ENCODE data around the gene MEI1.

Gene MEI1

DNA sequence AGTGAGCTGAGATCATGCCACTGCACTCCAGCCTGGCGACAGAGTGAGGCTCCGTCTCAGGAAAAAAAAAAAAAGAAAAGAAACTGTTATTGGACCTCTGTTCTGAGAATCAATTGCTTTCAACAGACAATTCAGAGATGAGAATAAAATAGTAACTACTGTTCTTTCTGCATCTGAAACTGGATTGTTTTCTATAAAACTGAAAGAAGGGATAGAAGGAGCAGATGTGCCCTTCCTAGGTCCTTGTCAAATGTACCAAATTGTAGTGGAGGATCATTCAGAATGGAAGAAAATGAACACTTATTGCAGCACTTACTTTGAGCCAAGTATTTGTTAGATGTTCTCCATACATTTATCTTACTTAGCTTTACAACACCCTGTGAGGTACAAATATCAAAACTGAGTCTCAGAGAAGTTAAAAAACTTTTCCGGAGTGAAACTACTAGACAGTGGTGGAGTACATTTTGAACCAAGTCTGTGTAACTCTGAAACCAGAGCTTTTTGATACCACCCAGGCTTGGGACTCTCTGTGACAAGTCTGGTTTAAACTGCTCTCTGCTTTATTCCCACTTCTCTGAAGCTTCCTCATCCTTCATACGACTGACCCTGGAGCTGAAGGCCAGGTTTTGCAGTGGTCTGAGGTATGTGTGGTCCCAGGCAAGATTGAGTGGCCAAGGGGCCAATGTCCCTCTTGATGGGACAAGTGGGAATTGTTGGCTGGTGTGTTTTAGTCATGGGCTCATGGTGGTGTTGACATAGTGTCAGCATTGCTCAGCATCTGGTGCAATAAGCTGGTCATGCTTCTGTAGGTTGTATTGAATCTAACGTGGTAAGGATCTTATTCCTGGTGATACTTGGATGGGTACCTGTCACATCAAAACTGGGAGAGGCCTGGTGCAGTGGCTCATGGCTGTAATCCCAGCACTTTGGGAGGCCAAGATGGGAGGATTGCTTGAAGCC is 53.0 kb downstream of the MEI1 start:
- no peak overlapping the region for H3K9ac ChIP-seq (ENCODE audit: low read depth, low read length, poor library complexity)

DNA sequence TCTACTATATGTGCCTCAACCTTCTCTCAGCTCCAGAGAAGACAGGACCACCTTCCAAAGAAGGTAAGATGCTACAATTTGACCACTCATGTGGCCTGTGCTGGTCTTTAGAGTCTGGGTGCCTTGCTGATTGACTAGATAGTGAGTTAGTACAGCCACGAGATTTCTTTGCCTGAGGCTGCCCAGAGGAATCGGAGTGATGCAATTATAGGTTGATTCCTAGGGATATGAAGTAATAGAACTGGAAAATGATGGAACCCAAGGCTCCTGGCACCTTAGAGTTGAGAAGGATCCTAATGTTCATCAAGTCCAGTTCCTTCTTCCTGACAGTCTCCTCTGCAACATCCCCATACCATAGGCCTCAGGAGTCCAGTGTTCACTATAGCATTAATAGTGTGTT is 54.7 kb downstream of the MEI1 start:
- Histone ChIP-seq H4K8ac (ENCODE audit: low read depth, low read length) (no peak overlapping the region), H3K9ac (ENCODE audit: low read depth, low read length, poor library complexity) (no peak overlapping the region), H3K79me1 (ENCODE audit: low read depth, low read length) (no peaks in the 10 kb centered on the region), H3K4me2 (ENCODE audit: insufficient read depth, low read length, poor library complexity, severe bottlenecking) (no peak overlapping the region), H2BK12ac (ENCODE audit: low read length) (no peak overlapping the region), H4K91ac (ENCODE audit: low read depth, low read length, poor library complexity) (no peak overlapping the region), H2BK120ac (ENCODE audit: low read depth, low read length) (no peak overlapping the region), H3K4me3 (ENCODE audit: low read length in 2 of 2) (no peak overlapping the region), H3K18ac (ENCODE audit: low read length) (no peak overlapping the region), H3K14ac (ENCODE audit: low read length) (no peak overlapping the region), H2BK15ac (ENCODE audit: low read length) (no peak overlapping the region), H3K4me1 (ENCODE audit: control insufficient read depth in 2 of 2, insufficient read depth in 1 of 2, low read depth in 1 of 2, low read length in 2 of 2) (peaks cover 0 to 4% of the 10 kb centered on the region in 2 donors), H2BK5ac (ENCODE audit: low read length) (no peak overlapping the region), H3K4ac (ENCODE audit: low read length) (no peak overlapping the region), H3K27ac (replicated peaks; ENCODE audit: low read length) (no peak overlapping the region), H2AK5ac (ENCODE audit: low read depth, low read length) (no peak overlapping the region), H3K27me3 (ENCODE audit: control insufficient read depth in 3 of 3, insufficient read depth in 3 of 3, low read depth in 1 of 3, low read length in 3 of 3) (peaks cover 0 to 27% (median 0%) of the 10 kb centered on the region in 3 experiments), H2AFZ (ENCODE audit: low read length) (no peak overlapping the region), H3K36me3 (replicated peaks in 1 of 2; ENCODE audit: control insufficient read depth in 2 of 2, insufficient read depth in 2 of 2, low read length in 2 of 2) (no peaks in the 10 kb centered on the region), H3K9me3 (replicated peaks in 1 of 2; ENCODE audit: control insufficient read depth in 2 of 2, insufficient read depth in 1 of 2, low read depth in 1 of 2, low read length in 2 of 2) (no peaks in the 10 kb centered on the region), H3K23ac (ENCODE audit: low read depth, low read length, poor library complexity) (no peak overlapping the region)
- no CpG with 5 or more reads among the region's 2 CpGs for WGBS, 2 donors (ENCODE audit: extremely low coverage in 2 of 2, insufficient read length in 2 of 2, insufficient replicate concordance in 1 of 2)
- DNase-seq (ENCODE audit: low spot score), result no peak

More for the DNA sequence above, 53.0 kb downstream of the MEI1 start:
- no peak overlapping the region for H3K4me3 ChIP-seq (ENCODE audit: low read length in 2 of 2)
- no peak for DNase-seq (ENCODE audit: low spot score)
- no peak overlapping the region for H2AK5ac ChIP-seq (ENCODE audit: low read depth, low read length)
- H3K23ac ChIP-seq (ENCODE audit: low read depth, low read length, poor library complexity), result no peak overlapping the region
- no peak overlapping the region for H3K14ac ChIP-seq (ENCODE audit: low read length)
- no peak overlapping the region for H3K4me2 ChIP-seq (ENCODE audit: insufficient read depth, low read length, poor library complexity, severe bottlenecking)
- no peak overlapping the region for H3K27ac ChIP-seq (replicated peaks; ENCODE audit: low read length)
- no peak overlapping the region for H3K4ac ChIP-seq (ENCODE audit: low read length)
- H3K18ac ChIP-seq (ENCODE audit: low read length), result no peak overlapping the region
- no peaks in the 10 kb centered on the region for H3K36me3 ChIP-seq (replicated peaks in 1 of 2; ENCODE audit: control insufficient read depth in 2 of 2, insufficient read depth in 2 of 2, low read length in 2 of 2)
- no peak overlapping the region for H2AFZ ChIP-seq (ENCODE audit: low read length)
- peaks cover 0 to 27% (median 0%) of the 10 kb centered on the region in 3 experiments for H3K27me3 ChIP-seq (ENCODE audit: control insufficient read depth in 3 of 3, insufficient read depth in 3 of 3, low read depth in 1 of 3, low read length in 3 of 3)
- H4K91ac ChIP-seq (ENCODE audit: low read depth, low read length, poor library complexity), result no peak overlapping the region
- no peak overlapping the region for H2BK12ac ChIP-seq (ENCODE audit: low read length)
- H3K9me3 ChIP-seq (replicated peaks in 1 of 2; ENCODE audit: control insufficient read depth in 2 of 2, insufficient read depth in 1 of 2, low read depth in 1 of 2, low read length in 2 of 2), result no peaks in the 10 kb centered on the region
- no CpG with 5 or more reads among the region's 5 CpGs for WGBS, 2 donors (ENCODE audit: extremely low coverage in 2 of 2, insufficient read length in 2 of 2, insufficient replicate concordance in 1 of 2)
- no peak overlapping the region for H2BK120ac ChIP-seq (ENCODE audit: low read depth, low read length)
- H3K4me1 ChIP-seq (ENCODE audit: control insufficient read depth in 2 of 2, insufficient read depth in 1 of 2, low read depth in 1 of 2, low read length in 2 of 2), result peaks cover 0 to 4% of the 10 kb centered on the region in 2 donors
- H3K79me1 ChIP-seq (ENCODE audit: low read depth, low read length), result no peaks in the 10 kb centered on the region
- no peak overlapping the region for H2BK5ac ChIP-seq (ENCODE audit: low read length)
- no peak overlapping the region for H4K8ac ChIP-seq (ENCODE audit: low read depth, low read length)
- H2BK15ac ChIP-seq (ENCODE audit: low read length), result no peak overlapping the region

DNA sequence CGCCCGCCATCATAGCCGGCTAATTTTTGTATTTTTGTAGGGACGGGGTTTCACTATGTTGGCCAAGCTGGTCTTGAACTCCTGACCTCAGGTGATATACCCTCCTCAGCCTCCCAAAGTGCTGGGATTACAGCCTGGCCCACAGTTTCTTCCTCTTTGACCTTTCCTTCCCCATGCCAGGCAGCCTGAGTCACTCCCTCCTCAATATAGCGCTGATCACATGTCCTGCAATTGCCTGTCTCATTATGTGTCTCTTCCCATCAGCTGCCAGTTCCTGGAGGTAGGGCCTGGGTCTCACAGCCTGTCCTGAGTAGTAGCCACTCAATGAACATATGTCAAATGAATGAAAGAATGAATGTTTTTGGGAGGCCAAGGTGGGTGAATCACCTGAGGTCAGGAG is 58.2 kb downstream of the MEI1 start:
- no peak overlapping the region for H2BK5ac ChIP-seq (ENCODE audit: low read length)
- WGBS, 2 donors (ENCODE audit: extremely low coverage in 2 of 2, insufficient read length in 2 of 2, insufficient replicate concordance in 1 of 2), result no CpG with 5 or more reads among the region's 5 CpGs
- no peak overlapping the region for H3K9ac ChIP-seq (ENCODE audit: low read depth, low read length, poor library complexity)
- no peak overlapping the region for H2BK15ac ChIP-seq (ENCODE audit: low read length)
- no peak overlapping the region for H3K14ac ChIP-seq (ENCODE audit: low read length)
- no peak overlapping the region for H2BK12ac ChIP-seq (ENCODE audit: low read length)
- H3K4ac ChIP-seq (ENCODE audit: low read length), result no peak overlapping the region
- H3K18ac ChIP-seq (ENCODE audit: low read length), result no peak overlapping the region
- no peak overlapping the region for H3K4me3 ChIP-seq (ENCODE audit: low read length in 2 of 2)
- H3K23ac ChIP-seq (ENCODE audit: low read depth, low read length, poor library complexity), result no peak overlapping the region
- H2BK120ac ChIP-seq (ENCODE audit: low read depth, low read length), result no peak overlapping the region
- no peaks in the 10 kb centered on the region for H3K36me3 ChIP-seq (replicated peaks in 1 of 2; ENCODE audit: control insufficient read depth in 2 of 2, insufficient read depth in 2 of 2, low read length in 2 of 2)
- H4K8ac ChIP-seq (ENCODE audit: low read depth, low read length), result no peak overlapping the region
- H3K79me1 ChIP-seq (ENCODE audit: low read depth, low read length), result no peaks in the 10 kb centered on the region
- H3K9me3 ChIP-seq (replicated peaks in 1 of 2; ENCODE audit: control insufficient read depth in 2 of 2, insufficient read depth in 1 of 2, low read depth in 1 of 2, low read length in 2 of 2), result no peaks in the 10 kb centered on the region
- no peak overlapping the region for H3K4me2 ChIP-seq (ENCODE audit: insufficient read depth, low read length, poor library complexity, severe bottlenecking)
- H3K27ac ChIP-seq (replicated peaks; ENCODE audit: low read length), result no peak overlapping the region
- no peak for DNase-seq (ENCODE audit: low spot score)
- no peak overlapping the region for H2AK5ac ChIP-seq (ENCODE audit: low read depth, low read length)
- no peaks in the 10 kb centered on the region for H3K4me1 ChIP-seq (ENCODE audit: control insufficient read depth in 2 of 2, insufficient read depth in 1 of 2, low read depth in 1 of 2, low read length in 2 of 2)
- H4K91ac ChIP-seq (ENCODE audit: low read depth, low read length, poor library complexity), result no peak overlapping the region
- peaks cover 0 to 17% (median 0%) of the 10 kb centered on the region in 3 experiments for H3K27me3 ChIP-seq (ENCODE audit: control insufficient read depth in 3 of 3, insufficient read depth in 3 of 3, low read depth in 1 of 3, low read length in 3 of 3)
- no peak overlapping the region for H2AFZ ChIP-seq (ENCODE audit: low read length)

DNA sequence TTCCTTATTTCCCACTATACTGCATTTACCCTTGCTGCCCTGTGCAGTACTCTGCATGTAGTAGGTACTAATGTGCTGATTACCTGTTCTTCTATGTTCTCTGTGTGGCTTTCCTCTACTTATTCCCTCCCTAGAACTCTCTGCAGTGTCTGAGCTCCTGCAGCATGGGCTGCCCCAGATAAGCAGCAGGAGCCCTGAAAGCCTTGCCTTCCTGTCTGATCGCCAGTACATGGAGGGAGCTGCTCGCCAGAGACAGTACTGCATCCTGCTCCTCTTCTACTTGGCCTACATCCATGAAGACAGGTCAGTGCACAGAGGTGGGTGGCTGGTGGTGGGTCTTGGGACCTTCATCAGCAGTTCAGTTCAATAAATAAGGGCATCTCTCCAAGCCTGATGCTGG is 58.9 kb downstream of the MEI1 start:
- Histone ChIP-seq H2AK5ac (ENCODE audit: low read depth, low read length) (no peak overlapping the region), H3K4me3 (ENCODE audit: low read length in 2 of 2) (no peak overlapping the region), H3K27me3 (ENCODE audit: control insufficient read depth in 3 of 3, insufficient read depth in 3 of 3, low read depth in 1 of 3, low read length in 3 of 3) (peaks cover 0 to 14% (median 0%) of the 10 kb centered on the region in 3 experiments), H2BK120ac (ENCODE audit: low read depth, low read length) (no peak overlapping the region), H3K79me1 (ENCODE audit: low read depth, low read length) (no peaks in the 10 kb centered on the region), H3K9ac (ENCODE audit: low read depth, low read length, poor library complexity) (no peak overlapping the region), H4K8ac (ENCODE audit: low read depth, low read length) (no peak overlapping the region), H3K4ac (ENCODE audit: low read length) (no peak overlapping the region), H3K9me3 (replicated peaks in 1 of 2; ENCODE audit: control insufficient read depth in 2 of 2, insufficient read depth in 1 of 2, low read depth in 1 of 2, low read length in 2 of 2) (no peaks in the 10 kb centered on the region), H2BK15ac (ENCODE audit: low read length) (no peak overlapping the region), H4K91ac (ENCODE audit: low read depth, low read length, poor library complexity) (no peak overlapping the region), H3K27ac (replicated peaks; ENCODE audit: low read length) (no peak overlapping the region), H2BK12ac (ENCODE audit: low read length) (no peak overlapping the region), H3K23ac (ENCODE audit: low read depth, low read length, poor library complexity) (no peak overlapping the region), H3K4me2 (ENCODE audit: insufficient read depth, low read length, poor library complexity, severe bottlenecking) (no peak overlapping the region), H3K14ac (ENCODE audit: low read length) (no peak overlapping the region), H2BK5ac (ENCODE audit: low read length) (no peak overlapping the region), H3K18ac (ENCODE audit: low read length) (no peak overlapping the region), H3K36me3 (replicated peaks in 1 of 2; ENCODE audit: control insufficient read depth in 2 of 2, insufficient read depth in 2 of 2, low read length in 2 of 2) (no peaks in the 10 kb centered on the region), H2AFZ (ENCODE audit: low read length) (no peak overlapping the region), H3K4me1 (ENCODE audit: control insufficient read depth in 2 of 2, insufficient read depth in 1 of 2, low read depth in 1 of 2, low read length in 2 of 2) (peaks cover 2 to 5% of the 10 kb centered on the region in 2 donors)
- no peak for DNase-seq (ENCODE audit: low spot score)
- no CpG with 5 or more reads among the region's 2 CpGs for WGBS, 2 donors (ENCODE audit: extremely low coverage in 2 of 2, insufficient read length in 2 of 2, insufficient replicate concordance in 1 of 2)

Data from neuronal stem cell (in vitro differentiated cells).